Upper lobe of right lung (tissue), 1 donor: ENCODE data around the gene ACKR2. TPM values are rescaled to one million over a fixed set of nuclear protein-coding genes. Genes with fewer than 3 reads are reported as not detected.

Experiments
- ATAC-seq: fragments of 200-7000 bp; cut with Tn5 transposase; one replicate; pipeline ENCODE4 v1.9.1; 2020; ENCODE audit warnings: mild to moderate bottlenecking, moderate library complexity
- DNase-seq: peaks from one replicate; pipeline ENCODE4 v3.0.0-alpha.2; 2020
- H3K27ac ChIP-seq: fragments of 200-600 bp; one replicate; pipeline ENCODE4 v1.8.0; 2022
- H3K27me3 ChIP-seq: fragments of 200-600 bp; one replicate; pipeline ENCODE4 v1.8.0; 2022; ENCODE audit warnings: mild to moderate bottlenecking
- H3K36me3 ChIP-seq: fragments of 200-600 bp; one replicate; pipeline ENCODE4 v1.8.0; 2022
- H3K4me1 ChIP-seq: fragments of 200-600 bp; one replicate; pipeline ENCODE4 v1.8.0; 2022
- H3K4me3 ChIP-seq: fragments of 200-600 bp; one replicate; pipeline ENCODE4 v1.8.0; 2022; ENCODE audit warnings: mild to moderate bottlenecking
- H3K9me3 ChIP-seq: fragments of 200-600 bp; one replicate; pipeline ENCODE4 v1.8.0; 2022
- intact Hi-C: fragments of 100-400 bp; cut with DNase I; formaldehyde crosslinking; loops from one replicate; pipeline ENCODE4 v1.11.0; 2022
- long read RNA-seq: library from polyadenylated mRNA; unstranded; transcript quantifications from one replicate; pipeline ENCODE4 v2.0.0, GENCODE V29; 2021
- total RNA-seq: library from RNA; stranded (reverse); fragmentation: NEBNext Ultra II Directional; extraction: Animal tissue kit (Norgen Biotek cat#: 25700); gene quantifications from one replicate; pipeline ENCODE4 v1.2.1, GENCODE V29; 2021
- TF ChIP-seq, protein P1 (sequence below): fragments of 200-600 bp; IDR thresholded peaks from one replicate; pipeline ENCODE4 v1.8.0; 2022; ENCODE audit warnings: antibody characterized with exemption
- donor health status: DM: no; HTN: yes; CAD: no; lungs with severe emphysema.

The ACKR2 gene, protein sequence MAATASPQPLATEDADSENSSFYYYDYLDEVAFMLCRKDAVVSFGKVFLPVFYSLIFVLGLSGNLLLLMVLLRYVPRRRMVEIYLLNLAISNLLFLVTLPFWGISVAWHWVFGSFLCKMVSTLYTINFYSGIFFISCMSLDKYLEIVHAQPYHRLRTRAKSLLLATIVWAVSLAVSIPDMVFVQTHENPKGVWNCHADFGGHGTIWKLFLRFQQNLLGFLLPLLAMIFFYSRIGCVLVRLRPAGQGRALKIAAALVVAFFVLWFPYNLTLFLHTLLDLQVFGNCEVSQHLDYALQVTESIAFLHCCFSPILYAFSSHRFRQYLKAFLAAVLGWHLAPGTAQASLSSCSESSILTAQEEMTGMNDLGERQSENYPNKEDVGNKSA
- total RNA-seq = 5.2 TPM
- long read RNA-seq, partial matches to known transcripts = 1 of 1 reads
- long read RNA-seq, other reads (novel, unspliced or antisense) = 0 of 1 reads

DNA sequence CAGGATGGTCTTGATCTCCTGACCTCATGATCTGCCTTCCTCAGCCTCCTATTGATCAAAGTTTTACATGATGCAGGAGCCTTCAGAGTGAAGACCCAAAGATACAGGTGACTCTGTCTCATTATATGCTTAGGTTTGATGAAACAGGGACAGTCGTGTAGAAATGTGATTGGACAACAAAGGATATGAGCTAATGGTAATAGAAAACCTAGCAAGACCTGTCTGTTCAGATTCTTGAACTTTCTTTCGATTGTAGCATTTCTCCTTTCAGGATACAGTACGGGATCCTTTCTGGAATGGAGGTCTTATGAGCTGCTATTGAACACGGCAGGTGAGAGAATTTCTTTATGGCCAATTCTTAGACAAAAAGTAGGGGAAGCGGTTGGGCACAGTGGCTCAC lies at the start of gene ACKR2:
ACKR2 (plus strand) TSS at position 244 of the 400 bp plus-strand sequence. CDS start 55,058 bp downstream, outside the sequence.
- Histone ChIP-seq H3K4me3 (no peak within 1 kb of the TSS), H3K9me3 (no peaks in the 10 kb centered on the region), H3K27ac (no peak within 1 kb of the TSS), H3K4me1 (peaks cover 6% of the 10 kb centered on the region), H3K36me3 (no peaks in the 10 kb centered on the region), H3K27me3 (no peaks in the 10 kb centered on the region)
- DNase-seq = no peak
- TF ChIP-seq, protein P1, sequence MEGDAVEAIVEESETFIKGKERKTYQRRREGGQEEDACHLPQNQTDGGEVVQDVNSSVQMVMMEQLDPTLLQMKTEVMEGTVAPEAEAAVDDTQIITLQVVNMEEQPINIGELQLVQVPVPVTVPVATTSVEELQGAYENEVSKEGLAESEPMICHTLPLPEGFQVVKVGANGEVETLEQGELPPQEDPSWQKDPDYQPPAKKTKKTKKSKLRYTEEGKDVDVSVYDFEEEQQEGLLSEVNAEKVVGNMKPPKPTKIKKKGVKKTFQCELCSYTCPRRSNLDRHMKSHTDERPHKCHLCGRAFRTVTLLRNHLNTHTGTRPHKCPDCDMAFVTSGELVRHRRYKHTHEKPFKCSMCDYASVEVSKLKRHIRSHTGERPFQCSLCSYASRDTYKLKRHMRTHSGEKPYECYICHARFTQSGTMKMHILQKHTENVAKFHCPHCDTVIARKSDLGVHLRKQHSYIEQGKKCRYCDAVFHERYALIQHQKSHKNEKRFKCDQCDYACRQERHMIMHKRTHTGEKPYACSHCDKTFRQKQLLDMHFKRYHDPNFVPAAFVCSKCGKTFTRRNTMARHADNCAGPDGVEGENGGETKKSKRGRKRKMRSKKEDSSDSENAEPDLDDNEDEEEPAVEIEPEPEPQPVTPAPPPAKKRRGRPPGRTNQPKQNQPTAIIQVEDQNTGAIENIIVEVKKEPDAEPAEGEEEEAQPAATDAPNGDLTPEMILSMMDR = no peak
- ATAC-seq = no peak
- intact Hi-C loops = no loop called here

DNA sequence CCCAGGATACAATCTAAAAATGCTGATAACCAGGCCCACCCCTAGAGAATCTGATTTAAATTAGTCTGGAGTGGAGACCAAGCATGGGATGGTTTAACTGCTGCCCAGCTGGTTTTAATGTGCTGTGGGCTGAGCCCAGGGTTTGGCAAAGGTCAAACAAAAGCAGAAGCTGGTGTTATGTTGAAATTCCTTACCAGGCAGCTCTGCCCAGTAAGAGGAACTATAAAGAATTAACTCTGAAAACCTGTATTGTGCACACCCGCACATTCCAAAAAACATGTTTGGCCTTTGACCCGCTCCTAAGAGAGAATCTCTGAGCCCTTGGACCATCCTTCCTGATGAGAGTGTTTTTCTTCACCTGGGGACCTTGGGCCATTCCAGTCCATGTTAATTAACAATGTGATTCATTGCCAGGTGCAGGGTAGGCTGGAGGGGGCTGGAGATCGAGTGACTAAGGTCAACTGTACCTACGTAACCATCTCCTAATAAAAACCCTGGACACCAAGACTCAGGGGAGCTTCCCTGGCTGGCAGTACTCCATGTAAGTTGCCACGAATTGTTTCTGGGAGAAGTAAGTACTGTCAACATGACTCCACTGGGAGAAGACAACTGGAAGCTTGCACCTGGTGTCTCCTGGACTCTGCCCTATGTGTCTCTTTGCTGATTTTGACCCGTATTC lies 47.1 kb upstream of the ACKR2 start:
- Histone ChIP-seq H3K4me3 (no peak overlapping the region), H3K9me3 (no peaks in the 10 kb centered on the region), H3K4me1 (peaks cover 21% of the 10 kb centered on the region), H3K36me3 (no peaks in the 10 kb centered on the region), H3K27me3 (no peaks in the 10 kb centered on the region), H3K27ac (no peak overlapping the region)
- intact Hi-C loops = no loop called here
- TF ChIP-seq, protein P1 = no peak
- ATAC-seq = peak; percentile 88
- no peak for DNase-seq

DNA sequence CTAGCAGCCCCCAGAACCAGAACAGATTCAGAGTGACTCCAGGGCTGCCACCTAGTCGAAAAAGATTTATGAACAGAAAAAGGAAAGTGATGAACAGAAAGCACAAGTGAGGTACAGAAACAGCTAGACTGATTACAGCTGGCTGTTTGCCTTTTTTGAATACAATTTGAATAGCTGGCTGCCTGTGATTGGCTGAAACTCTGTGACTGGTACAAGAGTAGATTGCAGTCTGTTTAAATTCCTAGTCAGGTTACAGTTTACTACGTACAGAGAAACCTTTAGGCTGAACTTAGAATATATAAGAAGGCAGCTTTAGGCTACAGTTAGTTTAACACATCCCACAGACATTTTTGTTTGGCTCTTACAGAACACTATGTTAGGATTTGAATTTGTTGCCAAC lies 46.2 kb upstream of the ACKR2 start:
- peaks cover 21% of the 10 kb centered on the region for H3K4me1 ChIP-seq
- no peaks in the 10 kb centered on the region for H3K9me3 ChIP-seq
- H3K27ac ChIP-seq = peak overlapping the region; percentile 17
- no peak for ATAC-seq
- no peak for DNase-seq
- TF ChIP-seq, protein P1 = no peak
- intact Hi-C loops = no loop called here
- H3K36me3 ChIP-seq = no peaks in the 10 kb centered on the region
- H3K4me3 ChIP-seq = no peak overlapping the region
- no peaks in the 10 kb centered on the region for H3K27me3 ChIP-seq

DNA sequence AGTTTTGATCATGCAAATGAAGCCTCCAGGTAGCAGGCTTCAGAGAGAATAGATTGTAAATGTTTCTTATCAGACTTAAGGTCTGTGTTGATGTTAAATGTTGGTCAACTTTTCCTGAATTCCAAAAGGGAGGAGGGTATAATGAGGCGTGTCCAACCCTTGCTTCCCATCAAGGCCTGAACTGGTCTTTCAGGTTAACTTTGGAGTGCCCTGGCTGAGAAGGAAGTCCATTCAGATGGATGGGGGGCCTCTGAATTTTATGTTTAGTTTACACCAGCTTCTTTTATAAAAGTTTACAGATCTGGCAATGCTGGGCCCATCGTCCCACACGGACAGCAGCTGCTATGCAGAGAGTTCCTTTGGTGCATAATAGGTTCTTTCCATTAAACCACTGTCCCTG lies 45.1 kb upstream of the ACKR2 start:
- ATAC-seq (peak; percentile 47), DNase-seq (no peak)
- TF ChIP-seq, protein P1 = no peak
- intact Hi-C loops = no loop called here
- no peaks in the 10 kb centered on the region for H3K27me3 ChIP-seq
- H3K4me1 ChIP-seq = peaks cover 21% of the 10 kb centered on the region
- H3K9me3 ChIP-seq = no peaks in the 10 kb centered on the region
- no peaks in the 10 kb centered on the region for H3K36me3 ChIP-seq
- no peak overlapping the region for H3K4me3 ChIP-seq
- H3K27ac ChIP-seq = peak overlapping the region; percentile 60

DNA sequence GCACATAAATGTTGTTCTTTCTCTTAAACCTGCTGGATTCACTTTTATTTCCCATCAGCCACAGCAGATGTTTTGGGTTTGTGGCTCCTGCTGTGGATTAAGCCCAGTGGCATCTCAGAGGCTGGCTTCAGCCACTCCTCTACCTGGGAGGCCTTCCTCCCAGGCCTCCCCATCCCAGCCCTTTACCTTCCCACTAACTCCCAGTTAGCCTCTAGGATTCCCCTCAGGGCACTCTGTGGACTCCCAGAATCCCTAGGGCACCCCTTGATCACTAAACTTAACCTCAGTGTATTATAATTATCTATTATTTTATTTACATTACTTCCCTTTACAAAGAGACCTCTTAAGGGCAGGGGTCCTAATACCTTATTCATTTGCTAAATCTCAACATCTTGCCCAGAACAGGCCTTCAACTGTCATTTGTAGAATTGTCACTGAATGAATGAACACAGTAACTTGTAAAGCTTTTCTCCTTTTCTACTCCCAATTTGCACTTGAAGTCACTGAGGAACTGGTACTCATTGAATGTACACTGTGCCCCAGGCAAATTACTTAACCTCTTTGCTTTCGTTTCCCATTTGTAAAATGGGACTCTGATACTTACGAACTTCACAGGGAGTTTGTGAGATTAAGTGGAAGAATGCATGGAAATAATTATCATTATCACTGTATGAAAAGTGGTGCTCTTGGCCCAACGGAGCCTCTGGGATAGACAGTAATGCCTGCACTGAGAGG lies 44.5 kb upstream of the ACKR2 start:
- Histone ChIP-seq H3K27me3 (no peaks in the 10 kb centered on the region), H3K4me1 (peaks cover 21% of the 10 kb centered on the region), H3K9me3 (no peaks in the 10 kb centered on the region), H3K27ac (peak overlapping the region; percentile 60), H3K36me3 (no peaks in the 10 kb centered on the region), H3K4me3 (no peak overlapping the region)
- DNase-seq (no peak), ATAC-seq (peak; percentile 22)
- TF ChIP-seq, protein P1 = no peak
- intact Hi-C loops = no loop called here
